ENCODE results near the gene FAM186B. TPM values are rescaled to one million over a fixed set of nuclear protein-coding genes. Genes with fewer than 3 reads are reported as not detected.

FAM186B gene
- total RNA-seq, 1 experiment from 2014 or later = 0.39 TPM

- no peaks in the 10 kb centered on the region for H3K27me3 Mint-ChIP-seq (ENCODE audit: low read depth)
- H3K9me3 Mint-ChIP-seq = no peaks in the 10 kb centered on the region
- CTCF ChIA-PET = interaction anchor here (0.7 to 7.5 kb wide), 24 partner anchors 9 to 202 kb away, joined by 3 to 74 read pairs (median 5); partner anchors contain the start of genes FMNL3, PRPF40B and TMBIM6
- DNase-seq (ENCODE audit: low spot score) (peak; percentile 63), ATAC-seq (peak; percentile 86)
- H3K4me3 Mint-ChIP-seq = peak overlapping the region; percentile 15; the same call in 1 of the 2 replicates
- TF ChIP-seq NFE2L1 (CRISPR knock-in tag; IDR thresholded peaks at IDR 0.05) (0 out of 2 replicates have a peak, but pooled peaks have one; percentile 15), CDX4 (CRISPR knock-in tag; IDR thresholded peaks at IDR 0.05; ENCODE audit: borderline replicate concordance) (0 out of 2 replicates have a peak, but pooled peaks have one; percentile 19), CTCF (IDR thresholded peaks at IDR 0.05) (0 out of 2 replicates have a peak, but pooled peaks have one; percentile 23), SP1 (CRISPR knock-in tag; conservative IDR thresholded peaks at IDR 0.05) (no peak)
- POLR2A ChIA-PET = interaction anchor here (0.6 to 1.0 kb wide), 4 partner anchors 14 to 191 kb away, joined by 3 to 5 read pairs (median 4); partner anchors contain the start of genes NCKAP5L, PRPF40B and TMBIM6
- H3K4me1 Mint-ChIP-seq = peaks cover 21% of the 10 kb centered on the region
- H3K36me3 Mint-ChIP-seq = peaks cover 35% of the 10 kb centered on the region
- peak overlapping the region; percentile 96 for H3K27ac Mint-ChIP-seq
Observed at GRCh38 chr12:49636979-49637755, 31.7 kb upstream of the FAM186B start.

GRCh38 chr12:49636574-49636973 is 31.1 kb upstream of the FAM186B start:
- H3K27ac Mint-ChIP-seq = peak overlapping the region; percentile 96; the same call in 1 of the 2 replicates
- no peak for ATAC-seq
- H3K27me3 Mint-ChIP-seq (ENCODE audit: low read depth) = no peaks in the 10 kb centered on the region
- CTCF ChIA-PET = interaction anchor here (0.7 to 7.5 kb wide), 16 partner anchors 8 to 125 kb away, joined by 3 to 74 read pairs (median 8); partner anchors contain the start of genes FMNL3, PRPF40B and TMBIM6
- no peaks in the 10 kb centered on the region for H3K9me3 Mint-ChIP-seq
- peaks cover 21% of the 10 kb centered on the region for H3K4me1 Mint-ChIP-seq
- no peak for DNase-seq (ENCODE audit: low spot score)
- TF ChIP-seq MXD4 (CRISPR knock-in tag; IDR thresholded peaks at IDR 0.05; ENCODE audit: borderline replicate concordance) (no peak), NR2C2 (CRISPR knock-in tag; IDR thresholded peaks at IDR 0.05) (no peak), E2F5 (CRISPR knock-in tag; IDR thresholded peaks at IDR 0.05) (no peak), JUN (CRISPR knock-in tag; IDR thresholded peaks at IDR 0.05) (no peak), CREM (CRISPR knock-in tag; IDR thresholded peaks at IDR 0.05) (no peak), ZNF138 (CRISPR knock-in tag; conservative IDR thresholded peaks at IDR 0.05) (no peak), KAT7 (CRISPR knock-in tag; IDR thresholded peaks at IDR 0.05; ENCODE audit: borderline replicate concordance) (no peak), ZSCAN18 (CRISPR knock-in tag; IDR thresholded peaks at IDR 0.05) (no peak), TEAD1 (CRISPR knock-in tag; IDR thresholded peaks at IDR 0.05) (no peak)
- H3K36me3 Mint-ChIP-seq = peaks cover 40% of the 10 kb centered on the region
- POLR2A ChIA-PET = no interaction called here
- H3K4me3 Mint-ChIP-seq = no peak overlapping the region

GRCh38 chr12:49635656-49636055 is 30.2 kb upstream of the FAM186B start:
- ChIA-PET POLR2A (no interaction called here), CTCF (interaction anchor here (1.0 to 7.5 kb wide), 6 partner anchors 8 to 106 kb away, joined by 3 to 74 read pairs (median 15); partner anchors contain the start of genes PRPF40B and TMBIM6)
- Mint-ChIP-seq H3K4me3 (no peak overlapping the region), H3K36me3 (peaks cover 38% of the 10 kb centered on the region), H3K9me3 (no peaks in the 10 kb centered on the region), H3K4me1 (peaks cover 21% of the 10 kb centered on the region), H3K27me3 (ENCODE audit: low read depth) (no peaks in the 10 kb centered on the region), H3K27ac (no peak overlapping the region)
- TF ChIP-seq PRRX2 (CRISPR knock-in tag; IDR thresholded peaks at IDR 0.05) (no peak), ATF6 (CRISPR knock-in tag; IDR thresholded peaks at IDR 0.05) (no peak), CDX4 (CRISPR knock-in tag; IDR thresholded peaks at IDR 0.05; ENCODE audit: borderline replicate concordance) (no peak), GRHL2 (CRISPR knock-in tag; IDR thresholded peaks at IDR 0.05; ENCODE audit: insufficient replicate concordance, severe bottlenecking) (no peak), JUN (CRISPR knock-in tag; IDR thresholded peaks at IDR 0.05) (no peak)
- ATAC-seq (no peak), DNase-seq (ENCODE audit: low spot score) (no peak)

Measured in WTC11 (cell line).